A673 (cell line): ENCODE measurements around the gene RPL15. TPM values are rescaled to one million over a fixed set of nuclear protein-coding genes. Genes with fewer than 3 reads are reported as not detected.
"Not testable (repeated sequence)": the region's sequence is repeated elsewhere in the genome, so short reads cannot be mapped to it uniquely, and the experiment has no call there.

Source experiments
- BruUV-seq: library from RNA; stranded (reverse); fragments of 400-500 nt; replicated peaks from 2 replicates; lab custom pipeline; 2021; lab: Mats Ljungman, UMichigan
- CTCF ChIA-PET: fragments of 300-600 bp; sonication (Branson Sonifier 250); formaldehyde crosslinking; loops from one replicate; lab custom pipeline; 2022; ENCODE audit warnings: antibody characterized with exemption; lab: Charles Lee
- POLR2A ChIA-PET: fragments of 300-600 bp; sonication (Branson Sonifier 250); formaldehyde crosslinking; loops from one replicate; lab custom pipeline; 2022; ENCODE audit warnings: antibody characterized with exemption; ENCODE audit not compliant: low non-redundant PET; lab: Charles Lee
- DNase-seq: peaks from one replicate; pipeline ENCODE4 v3.0.0-alpha.2; 2015; ENCODE audit warnings: low spot score
- H3K27ac ChIP-seq: fragments of 200-600 bp; sonication (generic); 2 replicates; pipeline ENCODE4 v1.5.1; 2016; ENCODE audit warnings: mixed run types, low read depth, mild to moderate bottlenecking, mixed read lengths, antibody characterized with exemption, low read length; ENCODE audit not compliant: poor library complexity, severe bottlenecking
- H3K27me3 ChIP-seq: fragments of 200-600 bp; sonication (generic); replicated peaks from 2 replicates; pipeline ENCODE4 v1.6.1; 2017; ENCODE audit warnings: mixed run types, low read depth, mild to moderate bottlenecking, mixed read lengths, antibody characterized with exemption, low read length; ENCODE audit not compliant: insufficient read depth, poor library complexity
- H3K36me3 ChIP-seq: fragments of 200-600 bp; sonication (generic); 2 replicates; pipeline ENCODE4 v1.6.1; 2016; ENCODE audit warnings: mixed run types, mild to moderate bottlenecking, mixed read lengths, antibody characterized with exemption, low read length; ENCODE audit not compliant: insufficient read depth, poor library complexity, severe bottlenecking
- H3K4me1 ChIP-seq: fragments of 200-600 bp; sonication (generic); 2 replicates; pipeline ENCODE4 v1.6.1; 2017; ENCODE audit warnings: mixed run types, mild to moderate bottlenecking, mixed read lengths, antibody characterized with exemption, low read length; ENCODE audit not compliant: insufficient read depth, poor library complexity, severe bottlenecking
- H3K4me3 ChIP-seq: fragments of 200-600 bp; sonication (generic); 2 replicates; pipeline ENCODE4 v1.5.1; 2016; ENCODE audit warnings: low read depth, mixed run types, mild to moderate bottlenecking, mixed read lengths, low read length; ENCODE audit not compliant: poor library complexity, severe bottlenecking
- H3K9me3 ChIP-seq: fragments of 200-600 bp; sonication (generic); 2 replicates; pipeline ENCODE4 v1.6.1; 2016; ENCODE audit warnings: mixed run types, low read depth, mild to moderate bottlenecking, mixed read lengths, antibody characterized with exemption, low read length; ENCODE audit not compliant: poor library complexity, severe bottlenecking
- EZH2 ChIP-seq: fragments of 200-600 bp; sonication (generic); IDR thresholded peaks from 2 replicates; pipeline ENCODE4 v1.6.1; 2017; ENCODE audit warnings: borderline replicate concordance, low read depth, mild to moderate bottlenecking, mixed read lengths, antibody characterized with exemption, low read length; ENCODE audit not compliant: poor library complexity, severe bottlenecking
- intact Hi-C: fragments of 100-400 bp; cut with micrococcal nuclease; formaldehyde crosslinking; loops from one replicate; pipeline ENCODE4 v1.10.0; 2022; ENCODE audit not compliant: unreplicated experiment
- total RNA-seq: library from RNA; stranded (reverse); gene quantifications from 2 replicates; pipeline ENCODE4 v1.2.3, GENCODE V29; 2021
- TF ChIP-seq, protein P1 (sequence below): fragments of 300-800, 200-600 bp; sonication (generic); conservative IDR thresholded peaks from 2 replicates; pipeline ENCODE4 v1.5.1; 2017; ENCODE audit warnings: low read depth, mild to moderate bottlenecking, antibody characterized with exemption, low read length, moderate library complexity, mixed read lengths

RPL15 gene
- total RNA-seq, 1 experiment from 2014 or later, result 1,939 TPM

GRCh38 chr3:23880703-23881339 is 36.1 kb upstream of the RPL15 start:
- no peak for DNase-seq
- BruUV-seq, result no TSS peak
- no peaks in the 10 kb centered on the region for H3K9me3 ChIP-seq
- POLR2A ChIA-PET, result no interaction called here
- intact Hi-C loops, result loop anchor here (10.0 kb wide), 1 partner anchor 804 kb away; no protein-coding TSS in a partner anchor
- H3K36me3 ChIP-seq, result no peaks in the 10 kb centered on the region
- no peak overlapping the region for H3K27ac ChIP-seq
- CTCF ChIA-PET, result no interaction called here
- no peaks in the 10 kb centered on the region for H3K27me3 ChIP-seq
- no peak overlapping the region for H3K4me3 ChIP-seq
- TF ChIP-seq EZH2, result no peak
- TF ChIP-seq, protein P1, sequence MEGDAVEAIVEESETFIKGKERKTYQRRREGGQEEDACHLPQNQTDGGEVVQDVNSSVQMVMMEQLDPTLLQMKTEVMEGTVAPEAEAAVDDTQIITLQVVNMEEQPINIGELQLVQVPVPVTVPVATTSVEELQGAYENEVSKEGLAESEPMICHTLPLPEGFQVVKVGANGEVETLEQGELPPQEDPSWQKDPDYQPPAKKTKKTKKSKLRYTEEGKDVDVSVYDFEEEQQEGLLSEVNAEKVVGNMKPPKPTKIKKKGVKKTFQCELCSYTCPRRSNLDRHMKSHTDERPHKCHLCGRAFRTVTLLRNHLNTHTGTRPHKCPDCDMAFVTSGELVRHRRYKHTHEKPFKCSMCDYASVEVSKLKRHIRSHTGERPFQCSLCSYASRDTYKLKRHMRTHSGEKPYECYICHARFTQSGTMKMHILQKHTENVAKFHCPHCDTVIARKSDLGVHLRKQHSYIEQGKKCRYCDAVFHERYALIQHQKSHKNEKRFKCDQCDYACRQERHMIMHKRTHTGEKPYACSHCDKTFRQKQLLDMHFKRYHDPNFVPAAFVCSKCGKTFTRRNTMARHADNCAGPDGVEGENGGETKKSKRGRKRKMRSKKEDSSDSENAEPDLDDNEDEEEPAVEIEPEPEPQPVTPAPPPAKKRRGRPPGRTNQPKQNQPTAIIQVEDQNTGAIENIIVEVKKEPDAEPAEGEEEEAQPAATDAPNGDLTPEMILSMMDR, result no peak
- H3K4me1 ChIP-seq, result peaks cover 14% of the 10 kb centered on the region

GRCh38 chr3:23881993-23882392 is 34.9 kb upstream of the RPL15 start:
- DNase-seq, H3K4me1 ChIP-seq, BruUV-seq, H3K4me3 ChIP-seq, H3K27me3 ChIP-seq, H3K36me3 ChIP-seq, H3K27ac ChIP-seq, H3K9me3 ChIP-seq, POLR2A ChIA-PET: not testable (repeated sequence)
- CTCF ChIA-PET, result interaction anchor here (0.7 kb wide), 1 partner anchor 1983 kb away, joined by 3 read pairs; no protein-coding TSS in a partner anchor
- intact Hi-C loops, result loop anchor here (10.0 kb wide), 1 partner anchor 803 kb away; no protein-coding TSS in a partner anchor

DNA sequence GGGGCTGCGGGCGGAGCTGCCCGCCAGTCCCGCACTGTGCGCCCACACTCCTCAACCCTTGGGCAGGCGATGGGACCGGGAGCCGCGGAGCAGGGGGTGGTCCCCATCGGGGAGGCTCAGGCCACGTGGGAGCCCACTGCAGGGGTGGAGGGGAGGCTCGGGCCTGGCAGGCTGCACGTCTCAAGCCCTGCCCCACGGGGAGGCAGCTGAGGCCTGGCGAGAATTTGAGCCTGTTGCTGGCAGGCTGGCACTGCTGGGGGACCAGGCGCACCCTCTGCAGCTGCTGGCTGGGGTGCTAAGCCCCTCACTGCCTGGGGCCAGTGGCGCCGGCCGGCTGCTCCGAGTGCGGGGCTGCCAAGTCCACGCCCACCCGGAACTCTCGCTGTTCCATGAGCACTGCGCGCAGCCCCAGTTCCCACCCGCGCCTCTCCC is 34.4 kb upstream of the RPL15 start:
- no peak overlapping the region for H3K4me3 ChIP-seq

More for the DNA sequence above, 34.4 kb upstream of the RPL15 start:
- H3K27me3 ChIP-seq, result no peaks in the 10 kb centered on the region
- no TSS peak for BruUV-seq
- H3K4me1 ChIP-seq, result peaks cover 2% of the 10 kb centered on the region
- intact Hi-C loops, result loop anchor here (10.0 kb wide), 1 partner anchor 802 kb away; no protein-coding TSS in a partner anchor
- no peak overlapping the region for H3K27ac ChIP-seq
- no peaks in the 10 kb centered on the region for H3K9me3 ChIP-seq
- no peak for DNase-seq
- ChIA-PET POLR2A (no interaction called here), CTCF (no interaction called here)
- H3K36me3 ChIP-seq, result no peaks in the 10 kb centered on the region
- no peak for TF ChIP-seq EZH2
- TF ChIP-seq, protein P1, result no peak
